HG02970 (cell line): ENCODE data around the gene GLI3.

Experiments used
- ATAC-seq: cut with Tn5 transposase; IDR thresholded peaks from one replicate; pipeline ENCODE4 v1.9.1; 2021; ENCODE audit warnings: mild to moderate bottlenecking, moderate library complexity, moderate number of reproducible peaks; ENCODE audit not compliant: unreplicated experiment, low FRiP score

GLI3 gene

GRCh38 chr7:42236976-42237810 lies at the start of gene GLI3:
Gene GLI3 (minus strand): TSS chr7:42237209. CDS start chr7:42223253, 13,956 bp downstream.
- no peak for ATAC-seq

GRCh38 chr7:42285383-42285824 lies 48.4 kb upstream of the GLI3 start:
- ATAC-seq: no peak

- ATAC-seq: no peak
These were observed 46.5 kb upstream of the GLI3 start for GRCh38 chr7:42283553-42283952.

- no peak for ATAC-seq
These were observed 41.3 kb upstream of the GLI3 start for GRCh38 chr7:42278344-42278743.

- no peak for ATAC-seq
These were observed 37.0 kb upstream of the GLI3 start for GRCh38 chr7:42274053-42274452.

- no peak for ATAC-seq
These were observed 36.0 kb upstream of the GLI3 start for GRCh38 chr7:42272793-42273665.

GRCh38 chr7:42269161-42269560 lies 32.2 kb upstream of the GLI3 start:
- ATAC-seq: no peak

GRCh38 chr7:42264702-42265101 lies 27.7 kb upstream of the GLI3 start:
- no peak for ATAC-seq

GRCh38 chr7:42263971-42264370 lies 27.0 kb upstream of the GLI3 start:
- ATAC-seq: no peak

GRCh38 chr7:42262964-42263363 lies 26.0 kb upstream of the GLI3 start:
- ATAC-seq: no peak

GRCh38 chr7:42254217-42254616 lies 17.2 kb upstream of the GLI3 start:
- no peak for ATAC-seq

- ATAC-seq: no peak
These were observed 16.3 kb upstream of the GLI3 start for GRCh38 chr7:42253316-42253715.

GRCh38 chr7:42250411-42250810 lies 13.4 kb upstream of the GLI3 start:
- no peak for ATAC-seq

- ATAC-seq: no peak
These were observed 11.6 kb upstream of the GLI3 start for GRCh38 chr7:42248579-42248978.

- no peak for ATAC-seq
These were observed 10.3 kb upstream of the GLI3 start for GRCh38 chr7:42247301-42247700.

GRCh38 chr7:42244828-42245227 lies 7.8 kb upstream of the GLI3 start:
- no peak for ATAC-seq

GRCh38 chr7:42242381-42242780 lies 5.4 kb upstream of the GLI3 start:
- no peak for ATAC-seq

GRCh38 chr7:42241424-42241823 lies 4.4 kb upstream of the GLI3 start:
- no peak for ATAC-seq

- no peak for ATAC-seq
These were observed 3.4 kb upstream of the GLI3 start for GRCh38 chr7:42240416-42240815.

GRCh38 chr7:42238709-42239366 lies 1.8 kb upstream of the GLI3 start:
- no peak for ATAC-seq
